PC-3 (cell line): ENCODE results near the gene CACNA2D2.

ENCODE experiments used
- EZH2phosphoT487 ChIP-seq: fragments of 300-600 bp; sonication (generic); IDR thresholded peaks from 2 replicates; pipeline ENCODE4 v1.6.1; 2018; ENCODE audit warnings: mild to moderate bottlenecking, antibody characterized with exemption, low read length, borderline replicate concordance
- TF ChIP-seq, protein P1 (sequence below): fragments of 300-600 bp; sonication (generic); conservative IDR thresholded peaks from 2 replicates; pipeline ENCODE4 v1.5.1; 2017; ENCODE audit warnings: antibody characterized with exemption, low read depth, mild to moderate bottlenecking, low read length

DNA sequence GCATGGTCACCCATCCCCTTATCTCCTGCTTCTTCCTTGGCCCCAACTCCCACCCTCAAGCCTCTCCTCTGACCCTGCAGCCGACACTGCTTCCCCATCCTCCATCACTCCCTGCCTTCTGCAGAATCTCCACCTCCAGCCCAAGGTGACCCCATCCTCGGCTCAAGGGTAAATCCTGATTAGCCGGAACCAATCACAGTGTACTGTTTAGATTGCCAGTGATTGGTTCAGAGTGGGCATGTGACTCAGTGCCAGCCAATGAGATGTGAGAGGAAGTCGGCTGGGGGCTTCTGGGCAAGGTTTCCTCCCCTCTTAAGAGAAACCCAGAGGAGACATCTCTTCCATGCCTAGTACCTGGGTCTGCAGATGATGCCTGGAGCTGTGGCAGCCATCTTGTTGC lies 10.3 kb downstream of the CACNA2D2 start:
- TF ChIP-seq EZH2phosphoT487: no peak
- TF ChIP-seq, protein P1, sequence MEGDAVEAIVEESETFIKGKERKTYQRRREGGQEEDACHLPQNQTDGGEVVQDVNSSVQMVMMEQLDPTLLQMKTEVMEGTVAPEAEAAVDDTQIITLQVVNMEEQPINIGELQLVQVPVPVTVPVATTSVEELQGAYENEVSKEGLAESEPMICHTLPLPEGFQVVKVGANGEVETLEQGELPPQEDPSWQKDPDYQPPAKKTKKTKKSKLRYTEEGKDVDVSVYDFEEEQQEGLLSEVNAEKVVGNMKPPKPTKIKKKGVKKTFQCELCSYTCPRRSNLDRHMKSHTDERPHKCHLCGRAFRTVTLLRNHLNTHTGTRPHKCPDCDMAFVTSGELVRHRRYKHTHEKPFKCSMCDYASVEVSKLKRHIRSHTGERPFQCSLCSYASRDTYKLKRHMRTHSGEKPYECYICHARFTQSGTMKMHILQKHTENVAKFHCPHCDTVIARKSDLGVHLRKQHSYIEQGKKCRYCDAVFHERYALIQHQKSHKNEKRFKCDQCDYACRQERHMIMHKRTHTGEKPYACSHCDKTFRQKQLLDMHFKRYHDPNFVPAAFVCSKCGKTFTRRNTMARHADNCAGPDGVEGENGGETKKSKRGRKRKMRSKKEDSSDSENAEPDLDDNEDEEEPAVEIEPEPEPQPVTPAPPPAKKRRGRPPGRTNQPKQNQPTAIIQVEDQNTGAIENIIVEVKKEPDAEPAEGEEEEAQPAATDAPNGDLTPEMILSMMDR: no peak
